K562 (cell line): ENCODE results near the gene COMMD4. TPM values are rescaled to one million over a fixed set of nuclear protein-coding genes. Genes with fewer than 3 reads are reported as not detected.
A peak's percentile ranks its signal among the peaks of the same experiment; 100 is the strongest.

Experiments used
- CHD4 ChIP-seq: fragments of 200-600 bp; sonication (generic); IDR thresholded peaks from 3 replicates; pipeline ENCODE4 v1.6.1; 2012; ENCODE audit warnings: low read depth, mild to moderate bottlenecking, mixed read lengths, low read length, inconsistent platforms; ENCODE audit not compliant: insufficient read depth, insufficient replicate concordance, poor library complexity, severe bottlenecking
- CREB1 ChIP-seq, 2 experiments: sonication (generic) in 1 of 2; formaldehyde crosslinking in 1 of 2; IDR thresholded peaks; 2 replicates each; pipeline versions ENCODE4 v1.6.1 to v1.8.0; 2012 to 2022; ENCODE audit warnings: inconsistent platforms in 1 of 2, mild to moderate bottlenecking in 1 of 2, missing genetic modification reagents in 1 of 2, moderate library complexity in 1 of 2
- CREBBP ChIP-seq: IDR thresholded peaks from one replicate; pipeline ENCODE4 v1.6.1; 2012; ENCODE audit warnings: low read depth, mild to moderate bottlenecking, control low read depth, inconsistent platforms, low read length
- ELF1 ChIP-seq: fragments of 200-800 bp; sonication (Bioruptor generic); IDR thresholded peaks from 2 replicates; pipeline ENCODE4 v1.6.1; 2016; ENCODE audit warnings: missing genetic modification characterization, missing compliant biosample characterization
- FOXM1 ChIP-seq, 2 experiments: fragments of 450-650 bp in 1 of 2; sonication (generic) in 1 of 2; formaldehyde crosslinking in 1 of 2; IDR thresholded peaks; 2 replicates each; pipeline versions ENCODE4 v1.6.1 to v1.9.0; 2017 to 2022; ENCODE audit warnings: low read depth in 2 of 2, mild to moderate bottlenecking in 2 of 2, missing genetic modification reagents in 1 of 2, moderate library complexity in 1 of 2
- GABPB2 ChIP-seq: fragments of 250-450 bp; sonication (Bioruptor Pico); conservative IDR thresholded peaks from 2 replicates; pipeline ENCODE4 v1.5.1; 2021; ENCODE audit warnings: mild to moderate bottlenecking
- KAT2B ChIP-seq: IDR thresholded peaks from one replicate; pipeline ENCODE4 v1.6.1; 2012; ENCODE audit warnings: low read depth, mild to moderate bottlenecking, control low read depth, inconsistent platforms, low read length, moderate library complexity
- KLF10 ChIP-seq: fragments of 250-450 bp; sonication (Bioruptor Pico); IDR thresholded peaks from 2 replicates; pipeline ENCODE4 v1.6.1; 2021; ENCODE audit warnings: matching md5 sums
- MIER1 ChIP-seq: fragments of 450-650 bp; IDR thresholded peaks from 2 replicates; pipeline ENCODE4 v1.6.1; 2016; ENCODE audit warnings: antibody characterized with exemption, mild to moderate bottlenecking, low read depth
- NBN ChIP-seq: fragments of 450-650 bp; IDR thresholded peaks from 2 replicates; pipeline ENCODE4 v1.6.1; 2016; ENCODE audit warnings: low read depth, mild to moderate bottlenecking
- PCBP1 ChIP-seq: fragments of 200-400 bp; formaldehyde crosslinking; IDR thresholded peaks from 2 replicates; pipeline ENCODE4 v1.6.1; 2018; ENCODE audit warnings: mild to moderate bottlenecking, low read depth, low read length; ENCODE audit not compliant: poor library complexity, severe bottlenecking
- SMAD3 ChIP-seq: fragments of 450-650 bp; formaldehyde crosslinking; conservative IDR thresholded peaks from 2 replicates; pipeline ENCODE4 v1.4.0; 2020; ENCODE audit warnings: mild to moderate bottlenecking
- SP1 ChIP-seq: sonication (generic); formaldehyde crosslinking; IDR thresholded peaks from 2 replicates; pipeline ENCODE4 v1.8.1; 2022; ENCODE audit warnings: mild to moderate bottlenecking, missing genetic modification reagents
- ZBTB1 ChIP-seq: sonication (generic); formaldehyde crosslinking; IDR thresholded peaks from 2 replicates; pipeline ENCODE4 v1.8.1; 2023; ENCODE audit warnings: missing genetic modification reagents, low read depth, mild to moderate bottlenecking, borderline replicate concordance
- ZFP1 ChIP-seq: fragments of 450-650 bp; formaldehyde crosslinking; IDR thresholded peaks from 2 replicates; pipeline ENCODE4 v1.4.0; 2020; ENCODE audit warnings: mild to moderate bottlenecking, mixed read lengths
- ZKSCAN8 ChIP-seq: fragments of 200-800 bp; sonication (Bioruptor generic); IDR thresholded peaks from 2 replicates; pipeline ENCODE4 v1.6.1; 2016; ENCODE audit warnings: missing genetic modification characterization, missing compliant biosample characterization
- ZNF24 ChIP-seq: fragments of 450-650 bp; IDR thresholded peaks from 2 replicates; pipeline ENCODE4 v1.6.1; 2016
- ZNF511 ChIP-seq: sonication (generic); formaldehyde crosslinking; IDR thresholded peaks from 2 replicates; pipeline ENCODE4 v1.8.0; 2022; ENCODE audit warnings: mild to moderate bottlenecking, missing genetic modification reagents
- ZNF766 ChIP-seq: fragments of 200-800 bp; sonication (Bioruptor generic); conservative IDR thresholded peaks from 2 replicates; pipeline ENCODE4 v1.6.1; 2016; ENCODE audit warnings: missing genetic modification characterization, missing compliant biosample characterization
- polyA plus RNA-seq, 8 experiments: library from polyadenylated mRNA; depleted of rRNA in 4 of 8; stranded (reverse) in 5 of 8; unstranded in 3 of 8; fragments of >200 nt; fragmentation: Nextera tagmentation in 2 of 8; fragmentation: Illumina TruSeq in 1 of 8; extraction: Ambion mirVana in 2 of 8; extraction: Trizol in 1 of 8; gene quantifications; 2 replicates each; pipeline versions ENCODE4 v1.2.1 to v1.2.3, GENCODE V29; 2011 to 2014; ENCODE audit warnings: inconsistent platforms in 1 of 8, missing spikeins in 1 of 8
- total RNA-seq, 7 experiments: library from RNA; depleted of rRNA in 6 of 7; stranded (reverse); fragments of >200 nt in 6 of 7; fragmentation: Illumina TruSeq in 2 of 7; extraction: Trizol in 2 of 7; gene quantifications; 2 replicates each; pipeline versions ENCODE4 v1.2.1 to v1.2.3, GENCODE V29; 2011 to 2021; ENCODE audit warnings: low replicate concordance in 1 of 7
- TF ChIP-seq, protein P1 (sequence below): fragments of 200-800 bp; sonication (Bioruptor generic); IDR thresholded peaks from 2 replicates; pipeline ENCODE4 v1.6.1; 2016; ENCODE audit warnings: missing genetic modification characterization, missing compliant biosample characterization
- TF ChIP-seq, protein P2 (sequence below), 2 experiments: fragments of 450-650 bp; IDR thresholded peaks; 2 replicates each; pipeline ENCODE4 v1.6.1; 2016

COMMD4 gene
- total and polyA plus RNA-seq, 9 of the 15 experiments (the other 6 are each of a cell fraction or from before 2014, with no cell fraction given): 20.4 to 140 (median 63.9) TPM

- TF ChIP-seq CHD4: no peak
- TF ChIP-seq, protein P1, sequence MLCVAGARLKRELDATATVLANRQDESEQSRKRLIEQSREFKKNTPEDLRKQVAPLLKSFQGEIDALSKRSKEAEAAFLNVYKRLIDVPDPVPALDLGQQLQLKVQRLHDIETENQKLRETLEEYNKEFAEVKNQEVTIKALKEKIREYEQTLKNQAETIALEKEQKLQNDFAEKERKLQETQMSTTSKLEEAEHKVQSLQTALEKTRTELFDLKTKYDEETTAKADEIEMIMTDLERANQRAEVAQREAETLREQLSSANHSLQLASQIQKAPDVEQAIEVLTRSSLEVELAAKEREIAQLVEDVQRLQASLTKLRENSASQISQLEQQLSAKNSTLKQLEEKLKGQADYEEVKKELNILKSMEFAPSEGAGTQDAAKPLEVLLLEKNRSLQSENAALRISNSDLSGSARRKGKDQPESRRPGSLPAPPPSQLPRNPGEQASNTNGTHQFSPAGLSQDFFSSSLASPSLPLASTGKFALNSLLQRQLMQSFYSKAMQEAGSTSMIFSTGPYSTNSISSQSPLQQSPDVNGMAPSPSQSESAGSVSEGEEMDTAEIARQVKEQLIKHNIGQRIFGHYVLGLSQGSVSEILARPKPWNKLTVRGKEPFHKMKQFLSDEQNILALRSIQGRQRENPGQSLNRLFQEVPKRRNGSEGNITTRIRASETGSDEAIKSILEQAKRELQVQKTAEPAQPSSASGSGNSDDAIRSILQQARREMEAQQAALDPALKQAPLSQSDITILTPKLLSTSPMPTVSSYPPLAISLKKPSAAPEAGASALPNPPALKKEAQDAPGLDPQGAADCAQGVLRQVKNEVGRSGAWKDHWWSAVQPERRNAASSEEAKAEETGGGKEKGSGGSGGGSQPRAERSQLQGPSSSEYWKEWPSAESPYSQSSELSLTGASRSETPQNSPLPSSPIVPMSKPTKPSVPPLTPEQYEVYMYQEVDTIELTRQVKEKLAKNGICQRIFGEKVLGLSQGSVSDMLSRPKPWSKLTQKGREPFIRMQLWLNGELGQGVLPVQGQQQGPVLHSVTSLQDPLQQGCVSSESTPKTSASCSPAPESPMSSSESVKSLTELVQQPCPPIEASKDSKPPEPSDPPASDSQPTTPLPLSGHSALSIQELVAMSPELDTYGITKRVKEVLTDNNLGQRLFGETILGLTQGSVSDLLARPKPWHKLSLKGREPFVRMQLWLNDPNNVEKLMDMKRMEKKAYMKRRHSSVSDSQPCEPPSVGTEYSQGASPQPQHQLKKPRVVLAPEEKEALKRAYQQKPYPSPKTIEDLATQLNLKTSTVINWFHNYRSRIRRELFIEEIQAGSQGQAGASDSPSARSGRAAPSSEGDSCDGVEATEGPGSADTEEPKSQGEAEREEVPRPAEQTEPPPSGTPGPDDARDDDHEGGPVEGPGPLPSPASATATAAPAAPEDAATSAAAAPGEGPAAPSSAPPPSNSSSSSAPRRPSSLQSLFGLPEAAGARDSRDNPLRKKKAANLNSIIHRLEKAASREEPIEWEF (CRISPR knock-in tag): no peak
- no peak for TF ChIP-seq FOXM1 (IDR thresholded peaks at IDR 0.05; ENCODE audit: low read depth)
- TF ChIP-seq FOXM1 (CRISPR knock-in tag; IDR thresholded peaks at IDR 0.05; ENCODE audit: low read depth): 0 out of 2 replicates have a peak, but pooled peaks have one; percentile 47
- TF ChIP-seq SMAD3 (CRISPR knock-in tag): no peak
- no peak for TF ChIP-seq ZKSCAN8 (CRISPR knock-in tag)
- no peak for TF ChIP-seq ZBTB1 (CRISPR knock-in tag)
- TF ChIP-seq, protein P2, sequence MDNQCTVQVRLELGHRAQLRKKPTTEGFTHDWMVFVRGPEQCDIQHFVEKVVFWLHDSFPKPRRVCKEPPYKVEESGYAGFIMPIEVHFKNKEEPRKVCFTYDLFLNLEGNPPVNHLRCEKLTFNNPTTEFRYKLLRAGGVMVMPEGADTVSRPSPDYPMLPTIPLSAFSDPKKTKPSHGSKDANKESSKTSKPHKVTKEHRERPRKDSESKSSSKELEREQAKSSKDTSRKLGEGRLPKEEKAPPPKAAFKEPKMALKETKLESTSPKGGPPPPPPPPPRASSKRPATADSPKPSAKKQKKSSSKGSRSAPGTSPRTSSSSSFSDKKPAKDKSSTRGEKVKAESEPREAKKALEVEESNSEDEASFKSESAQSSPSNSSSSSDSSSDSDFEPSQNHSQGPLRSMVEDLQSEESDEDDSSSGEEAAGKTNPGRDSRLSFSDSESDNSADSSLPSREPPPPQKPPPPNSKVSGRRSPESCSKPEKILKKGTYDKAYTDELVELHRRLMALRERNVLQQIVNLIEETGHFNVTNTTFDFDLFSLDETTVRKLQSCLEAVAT (IDR thresholded peaks at IDR 0.05): no peak
- TF ChIP-seq SP1 (CRISPR knock-in tag): no peak
- TF ChIP-seq ZNF24: no peak
- TF ChIP-seq CREB1 (IDR thresholded peaks at IDR 0.05): no peak
- TF ChIP-seq CREB1 (CRISPR knock-in tag; IDR thresholded peaks at IDR 0.05): no peak
- TF ChIP-seq ZNF766 (CRISPR knock-in tag): 0 out of 2 replicates have a peak, but pooled peaks have one; percentile 32
- TF ChIP-seq MIER1: no peak
- no peak; the same call in 1 of the 2 replicates for TF ChIP-seq NBN
- TF ChIP-seq KLF10: no peak
- no peak for TF ChIP-seq PCBP1
- no peak for TF ChIP-seq CREBBP
- TF ChIP-seq ZFP1: no peak
- no peak for TF ChIP-seq ZNF511 (CRISPR knock-in tag)
- TF ChIP-seq ELF1 (tag): no peak
- TF ChIP-seq KAT2B: no peak
- no peak for TF ChIP-seq GABPB2 (CRISPR knock-in tag)
These were observed 32.9 kb downstream of the COMMD4 start (continued) for GRCh38 chr15:75368689-75369239.
